Activated naive CD8-positive, alpha-beta T cell (primary cell): Measurements from ENCODE around the gene RASL10A.

Experiments
- H3K27ac Mint-ChIP-seq: one replicate; pipeline ENCODE4 v1.8.0; 2021; ENCODE audit warnings: mixed read lengths
- H3K27me3 Mint-ChIP-seq: one replicate; pipeline ENCODE4 v1.8.0; 2021; ENCODE audit warnings: mixed read lengths
- H3K36me3 Mint-ChIP-seq: one replicate; pipeline ENCODE4 v1.8.0; 2021; ENCODE audit warnings: mixed read lengths
- H3K4me1 Mint-ChIP-seq: one replicate; pipeline ENCODE4 v1.8.0; 2021; ENCODE audit warnings: low read depth, mixed read lengths
- H3K4me3 Mint-ChIP-seq: one replicate; pipeline ENCODE4 v1.8.0; 2021; ENCODE audit warnings: mild to moderate bottlenecking, mixed read lengths
- H3K9me3 Mint-ChIP-seq: one replicate; pipeline ENCODE4 v1.8.0; 2021; ENCODE audit warnings: low read depth, mixed read lengths

The RASL10A gene

GRCh38 chr22:29290061-29290460, 25.4 kb downstream of the RASL10A start:
- no peaks in the 10 kb centered on the region for H3K9me3 Mint-ChIP-seq
- no peak overlapping the region for H3K4me3 Mint-ChIP-seq
- H3K36me3 Mint-ChIP-seq: peaks cover 5% of the 10 kb centered on the region
- H3K27ac Mint-ChIP-seq: no peak overlapping the region
- H3K27me3 Mint-ChIP-seq: no peaks in the 10 kb centered on the region
- peaks cover 20% of the 10 kb centered on the region for H3K4me1 Mint-ChIP-seq

GRCh38 chr22:29288837-29289236, 26.7 kb downstream of the RASL10A start:
- Mint-ChIP-seq H3K27me3 (no peaks in the 10 kb centered on the region), H3K9me3 (no peaks in the 10 kb centered on the region), H3K36me3 (peaks cover 10% of the 10 kb centered on the region), H3K27ac (peak overlapping the region; percentile 10), H3K4me1 (peaks cover 25% of the 10 kb centered on the region), H3K4me3 (no peak overlapping the region)

- Mint-ChIP-seq H3K27ac (peak overlapping the region; percentile 12), H3K27me3 (no peaks in the 10 kb centered on the region), H3K4me3 (no peak overlapping the region), H3K9me3 (no peaks in the 10 kb centered on the region), H3K36me3 (peaks cover 13% of the 10 kb centered on the region), H3K4me1 (peaks cover 32% of the 10 kb centered on the region)
These were observed 31.3 kb downstream of the RASL10A start for GRCh38 chr22:29284196-29284595.

- no peak overlapping the region for H3K4me3 Mint-ChIP-seq
- peak overlapping the region; percentile 73 for H3K27ac Mint-ChIP-seq
- H3K27me3 Mint-ChIP-seq: no peaks in the 10 kb centered on the region
- peaks cover 59% of the 10 kb centered on the region for H3K4me1 Mint-ChIP-seq
- no peaks in the 10 kb centered on the region for H3K9me3 Mint-ChIP-seq
- peaks cover 18% of the 10 kb centered on the region for H3K36me3 Mint-ChIP-seq
These were observed 37.6 kb downstream of the RASL10A start for GRCh38 chr22:29277927-29278326.

- Mint-ChIP-seq H3K27me3 (no peaks in the 10 kb centered on the region), H3K36me3 (peaks cover 22% of the 10 kb centered on the region), H3K9me3 (no peaks in the 10 kb centered on the region), H3K4me3 (peak overlapping the region; percentile 49), H3K4me1 (peaks cover 74% of the 10 kb centered on the region), H3K27ac (no peak overlapping the region)
These were observed 39.5 kb downstream of the RASL10A start for GRCh38 chr22:29275819-29276565.

GRCh38 chr22:29275167-29275566, 40.3 kb downstream of the RASL10A start:
- Mint-ChIP-seq H3K9me3 (no peaks in the 10 kb centered on the region), H3K4me1 (peaks cover 80% of the 10 kb centered on the region), H3K4me3 (peak overlapping the region; percentile 48), H3K36me3 (peaks cover 29% of the 10 kb centered on the region), H3K27me3 (no peaks in the 10 kb centered on the region), H3K27ac (peak overlapping the region; percentile 28)

- Mint-ChIP-seq H3K27ac (no peak overlapping the region), H3K36me3 (peaks cover 31% of the 10 kb centered on the region), H3K27me3 (no peaks in the 10 kb centered on the region), H3K4me3 (peak overlapping the region; percentile 95), H3K4me1 (peaks cover 78% of the 10 kb centered on the region), H3K9me3 (no peaks in the 10 kb centered on the region)
These were observed 42.9 kb downstream of the RASL10A start for GRCh38 chr22:29272624-29273023.

- no peaks in the 10 kb centered on the region for H3K9me3 Mint-ChIP-seq
- peak overlapping the region; percentile 95 for H3K4me3 Mint-ChIP-seq
- H3K36me3 Mint-ChIP-seq: peaks cover 26% of the 10 kb centered on the region
- peaks cover 73% of the 10 kb centered on the region for H3K4me1 Mint-ChIP-seq
- peak overlapping the region; percentile 100 for H3K27ac Mint-ChIP-seq
- no peaks in the 10 kb centered on the region for H3K27me3 Mint-ChIP-seq
These were observed 44.8 kb downstream of the RASL10A start for GRCh38 chr22:29270475-29271271.

- no peaks in the 10 kb centered on the region for H3K27me3 Mint-ChIP-seq
- H3K4me3 Mint-ChIP-seq: peak overlapping the region; percentile 95
- peak overlapping the region; percentile 100 for H3K27ac Mint-ChIP-seq
- H3K36me3 Mint-ChIP-seq: peaks cover 24% of the 10 kb centered on the region
- peaks cover 66% of the 10 kb centered on the region for H3K4me1 Mint-ChIP-seq
- H3K9me3 Mint-ChIP-seq: no peaks in the 10 kb centered on the region
These were observed 45.6 kb downstream of the RASL10A start for GRCh38 chr22:29269731-29270474.

GRCh38 chr22:29269230-29269604, 46.3 kb downstream of the RASL10A start:
- Mint-ChIP-seq H3K4me1 (peaks cover 60% of the 10 kb centered on the region), H3K9me3 (no peaks in the 10 kb centered on the region), H3K4me3 (peak overlapping the region; percentile 95), H3K27me3 (no peaks in the 10 kb centered on the region), H3K36me3 (peaks cover 24% of the 10 kb centered on the region), H3K27ac (peak overlapping the region; percentile 100)

GRCh38 chr22:29268511-29269229, 46.8 kb downstream of the RASL10A start:
- Mint-ChIP-seq H3K36me3 (peaks cover 24% of the 10 kb centered on the region), H3K4me1 (peaks cover 54% of the 10 kb centered on the region), H3K4me3 (peak overlapping the region; percentile 95)

GRCh38 chr22:29267858-29268510, 47.5 kb downstream of the RASL10A start, which contains the start of the genes EWSR1 and RHBDD3:
Gene EWSR1, plus strand, starts transcription at chr22:29268268. Its CDS starts 69 bp downstream, at chr22:29268337.
Gene RHBDD3, minus strand, starts transcription at chr22:29267981. Its CDS starts 2,355 bp downstream, at chr22:29265626.
- H3K4me1 Mint-ChIP-seq: peaks cover 48% of the 10 kb centered on the region
- H3K9me3 Mint-ChIP-seq: no peaks in the 10 kb centered on the region
- H3K4me3 Mint-ChIP-seq: peak within 1 kb of the TSS; percentile 95
- H3K27ac Mint-ChIP-seq: peak within 1 kb of the TSS; percentile 100
- peaks cover 24% of the 10 kb centered on the region for H3K36me3 Mint-ChIP-seq
- H3K27me3 Mint-ChIP-seq: no peaks in the 10 kb centered on the region

More at GRCh38 chr22:29268511-29269229, 46.8 kb downstream of the RASL10A start:
- Mint-ChIP-seq H3K27ac (peak overlapping the region; percentile 100), H3K27me3 (no peaks in the 10 kb centered on the region), H3K9me3 (no peaks in the 10 kb centered on the region)

GRCh38 chr22:29267462-29267857, 48.0 kb downstream of the RASL10A start:
- no peaks in the 10 kb centered on the region for H3K9me3 Mint-ChIP-seq
- H3K27me3 Mint-ChIP-seq: no peaks in the 10 kb centered on the region

More at GRCh38 chr22:29267462-29267857, 48.0 kb downstream of the RASL10A start:
- H3K36me3 Mint-ChIP-seq: peaks cover 24% of the 10 kb centered on the region
- peak overlapping the region; percentile 100 for H3K27ac Mint-ChIP-seq
- peak overlapping the region; percentile 95 for H3K4me3 Mint-ChIP-seq
- peaks cover 42% of the 10 kb centered on the region for H3K4me1 Mint-ChIP-seq
